ENCODE measurements around the gene FALEC.
"Not testable (repeated sequence)": the region's sequence is repeated elsewhere in the genome, so short reads cannot be mapped to it uniquely, and the experiment has no call there.

DNA sequence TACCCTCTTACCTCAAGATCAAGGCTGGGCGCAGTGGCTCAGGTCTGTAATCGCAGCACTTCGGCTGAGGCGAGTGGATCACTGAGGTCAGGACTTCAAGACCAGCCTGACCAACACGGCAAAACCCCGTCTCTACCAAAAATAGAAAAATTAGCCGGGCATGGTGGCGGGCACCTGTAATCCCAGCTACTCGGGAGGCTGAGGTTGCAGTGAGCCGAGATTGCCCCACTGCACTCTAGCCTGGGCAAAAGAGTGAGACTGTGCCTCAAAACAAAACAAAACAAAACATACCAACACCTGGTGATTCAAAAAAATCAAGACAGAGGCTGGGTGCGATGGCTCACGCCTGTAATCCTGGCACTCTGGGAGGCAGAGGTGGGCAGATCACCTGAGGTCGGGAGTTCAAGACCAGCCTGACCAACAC is 58.1 kb downstream of the FALEC start:
- TF ChIP-seq, protein P1, sequence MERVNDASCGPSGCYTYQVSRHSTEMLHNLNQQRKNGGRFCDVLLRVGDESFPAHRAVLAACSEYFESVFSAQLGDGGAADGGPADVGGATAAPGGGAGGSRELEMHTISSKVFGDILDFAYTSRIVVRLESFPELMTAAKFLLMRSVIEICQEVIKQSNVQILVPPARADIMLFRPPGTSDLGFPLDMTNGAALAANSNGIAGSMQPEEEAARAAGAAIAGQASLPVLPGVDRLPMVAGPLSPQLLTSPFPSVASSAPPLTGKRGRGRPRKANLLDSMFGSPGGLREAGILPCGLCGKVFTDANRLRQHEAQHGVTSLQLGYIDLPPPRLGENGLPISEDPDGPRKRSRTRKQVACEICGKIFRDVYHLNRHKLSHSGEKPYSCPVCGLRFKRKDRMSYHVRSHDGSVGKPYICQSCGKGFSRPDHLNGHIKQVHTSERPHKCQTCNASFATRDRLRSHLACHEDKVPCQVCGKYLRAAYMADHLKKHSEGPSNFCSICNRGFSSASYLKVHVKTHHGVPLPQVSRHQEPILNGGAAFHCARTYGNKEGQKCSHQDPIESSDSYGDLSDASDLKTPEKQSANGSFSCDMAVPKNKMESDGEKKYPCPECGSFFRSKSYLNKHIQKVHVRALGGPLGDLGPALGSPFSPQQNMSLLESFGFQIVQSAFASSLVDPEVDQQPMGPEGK (CRISPR knock-in tag; IDR thresholded peaks at IDR 0.05; ENCODE audit: borderline replicate concordance): not testable (repeated sequence)
- not testable (repeated sequence) for TF ChIP-seq SNAI2, CSDC2, GLIS3 (CRISPR knock-in tag; IDR thresholded peaks at IDR 0.05)
